Measurements from ENCODE around the gene CTSF. TPM values are rescaled to one million over a fixed set of nuclear protein-coding genes. Genes with fewer than 3 reads are reported as not detected.
"Not testable (repeated sequence)": the region's sequence is repeated elsewhere in the genome, so short reads cannot be mapped to it uniquely, and the experiment has no call there.

The CTSF gene
- polyA plus RNA-seq = 10 to 100 TPM; 22.4 to 73.7 (median 40.3) TPM

DNA sequence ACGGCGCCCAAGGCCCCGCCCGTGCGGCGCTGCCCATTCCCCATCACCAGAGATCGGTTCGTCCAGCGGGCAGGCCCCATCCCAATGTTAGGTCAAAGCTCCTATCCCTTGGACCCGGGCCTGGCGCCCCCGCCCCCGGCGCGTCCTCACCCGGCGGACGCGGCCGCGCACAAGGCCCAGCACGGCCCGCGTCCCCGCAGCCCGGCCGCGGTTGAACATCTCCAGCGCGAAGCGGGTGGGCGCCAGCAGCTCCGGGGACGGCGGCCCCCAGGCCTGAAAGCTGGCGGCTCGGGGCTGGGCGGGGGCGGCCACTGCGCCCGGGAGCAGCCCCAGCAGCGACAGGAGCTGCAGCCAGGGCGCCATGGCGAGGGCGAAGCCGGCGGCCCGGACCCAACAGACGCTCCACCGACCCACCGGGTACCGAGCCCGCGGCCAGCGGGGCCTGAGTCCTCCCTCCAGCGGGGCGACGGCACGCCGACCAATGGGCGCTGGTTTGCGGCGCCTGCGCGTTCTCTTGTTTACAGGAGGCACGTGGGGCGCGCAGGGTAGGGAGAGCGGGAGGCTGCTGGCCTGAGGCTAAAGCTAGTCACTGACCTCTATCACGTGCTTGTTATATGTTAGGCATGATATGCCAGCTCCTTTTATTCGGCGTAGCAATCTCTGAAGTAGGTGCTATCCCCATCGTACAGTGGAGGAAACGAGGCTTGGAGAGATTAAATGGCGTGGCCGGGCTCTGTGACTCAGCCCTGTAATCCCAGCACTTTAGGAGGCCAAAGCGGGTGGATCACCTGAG, at the start of gene CTSF:
CTSF (minus strand) TSS at position 483 of the 793 bp plus-strand sequence; CDS start at position 363, 120 bp downstream.
- no peak within 1 kb of the TSS for H3K27ac ChIP-seq (ENCODE audit: low read depth, low read length)
- 3 to 5% (median 4%) methylated on average over 75 to 77 of the region's 77 CpGs for WGBS, 3 donors

DNA sequence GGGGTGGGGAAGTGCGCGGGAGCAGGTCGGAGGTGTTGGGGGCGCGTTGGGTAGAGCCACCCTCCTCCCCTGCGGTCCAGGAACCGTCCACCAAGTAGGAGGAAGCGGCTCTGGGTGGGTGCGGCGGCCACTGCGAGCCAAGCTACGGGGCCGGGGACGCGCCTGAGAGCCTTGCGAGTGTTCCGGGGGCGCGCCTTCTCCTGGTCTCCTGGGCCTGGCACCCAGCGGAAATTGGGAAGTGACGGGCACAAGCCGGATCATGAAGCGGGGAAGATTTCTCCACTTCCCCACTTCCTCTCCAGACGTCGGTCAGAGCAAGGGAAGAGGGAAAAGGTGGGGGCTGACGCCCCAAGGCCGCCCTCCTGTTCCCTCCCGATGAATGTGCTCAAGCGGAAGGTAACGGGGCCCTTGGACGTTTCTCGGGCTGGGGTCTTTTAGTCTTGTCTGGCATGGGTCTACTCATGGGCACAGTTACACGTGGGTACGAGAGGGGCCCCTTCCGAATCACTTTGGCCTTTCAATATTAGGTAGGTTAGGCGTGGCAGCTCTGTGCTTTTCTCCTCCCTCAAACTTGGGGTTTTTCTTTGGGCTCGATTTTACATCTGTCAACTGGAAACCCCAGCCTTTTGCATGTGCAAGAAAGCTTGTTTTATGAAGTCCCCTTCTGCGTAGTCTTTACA, 48.9 kb upstream of the CTSF start:
- H3K27ac ChIP-seq (ENCODE audit: low read depth, low read length) = peak overlapping the region; percentile 82
- WGBS, 3 donors = 0 to 1% (median 0%) methylated on average over 35 to 38 of the region's 38 CpGs

DNA sequence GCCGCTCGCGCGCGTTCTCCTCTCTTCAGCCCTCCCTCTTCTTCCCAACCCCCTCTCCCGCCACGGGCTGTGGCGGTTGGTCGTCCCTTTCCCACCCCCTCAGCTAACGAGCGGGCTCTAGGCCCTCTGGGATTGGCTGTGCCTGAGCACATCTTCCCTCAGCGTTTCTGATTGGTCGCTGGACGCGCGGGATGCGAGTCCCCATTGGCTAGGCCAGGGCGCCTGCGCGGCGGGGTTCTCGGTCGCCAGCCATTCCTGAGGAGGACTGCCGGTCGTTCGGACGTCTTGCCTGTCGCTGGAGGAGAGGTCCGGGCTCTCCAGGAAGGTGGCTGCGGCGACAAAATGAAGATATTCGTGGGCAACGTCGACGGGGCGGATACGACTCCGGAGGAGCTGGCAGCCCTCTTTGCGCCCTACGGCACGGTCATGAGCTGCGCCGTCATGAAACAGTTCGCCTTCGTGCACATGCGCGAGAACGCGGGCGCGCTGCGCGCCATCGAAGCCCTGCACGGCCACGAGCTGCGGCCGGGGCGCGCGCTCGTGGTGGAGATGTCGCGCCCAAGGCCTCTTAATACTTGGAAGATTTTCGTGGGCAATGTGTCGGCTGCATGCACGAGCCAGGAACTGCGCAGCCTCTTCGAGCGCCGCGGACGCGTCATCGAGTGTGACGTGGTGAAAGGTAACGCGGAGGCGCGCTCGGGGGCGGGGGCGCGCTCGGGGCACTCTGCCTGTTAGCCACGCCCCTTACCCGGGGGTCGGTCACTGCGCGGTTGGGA, 48.2 kb upstream of the CTSF start, which contains the start of gene RBM14:
RBM14 (plus strand) TSS at position 252 of the 776 bp plus-strand sequence; CDS start at position 343, 91 bp downstream.
- WGBS, 3 donors = 0% methylated on average over 90 of the region's 90 CpGs
- peak within 1 kb of the TSS; percentile 82 for H3K27ac ChIP-seq (ENCODE audit: low read depth, low read length)

DNA sequence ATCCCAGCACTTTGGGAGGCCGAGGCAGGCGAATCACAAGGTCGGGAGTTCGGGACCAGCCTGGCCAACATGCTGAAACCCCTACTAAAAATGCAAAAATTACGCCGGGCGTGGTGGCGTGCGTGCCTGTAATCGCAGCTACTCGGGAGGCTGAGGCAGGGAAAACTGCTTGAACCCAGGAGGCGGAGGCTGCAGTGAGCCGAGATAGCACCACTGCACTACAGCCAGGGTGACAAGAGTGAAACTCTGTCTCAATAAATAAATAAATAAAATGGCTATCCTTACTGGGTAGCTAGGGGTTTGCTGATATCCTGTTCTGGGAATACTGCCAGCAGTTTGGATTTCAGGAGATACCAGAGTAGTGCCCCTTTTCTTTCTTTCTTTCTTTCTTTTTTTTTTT, 45.7 kb upstream of the CTSF start:
- 84 to 91% (median 88%) methylated on average over 13 of the region's 13 CpGs for WGBS, 3 donors
- no peak overlapping the region for H3K27ac ChIP-seq (ENCODE audit: low read depth, low read length)

DNA sequence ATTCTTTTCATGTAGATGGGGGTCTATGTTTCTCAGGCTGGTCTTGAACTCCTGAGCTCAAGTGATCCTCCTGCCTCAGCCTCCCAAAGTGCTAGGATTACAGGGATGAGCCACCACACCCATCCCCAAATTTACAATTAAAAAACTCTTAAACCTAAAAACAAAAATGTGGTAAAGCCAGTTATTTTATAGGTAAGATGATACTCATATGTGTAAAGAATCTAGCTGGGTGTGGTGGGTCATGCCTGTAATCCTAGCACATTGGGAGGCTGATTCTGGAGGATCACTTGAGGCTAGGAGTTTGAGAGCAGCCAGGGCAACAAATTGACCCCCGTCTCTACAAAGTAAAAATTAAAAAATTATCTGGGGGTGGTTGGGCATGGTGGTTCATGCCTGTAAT, 44.1 kb upstream of the CTSF start:
- 94 to 100% (median 94%) methylated on average over 1 of the region's 1 CpG for WGBS, 3 donors
- no peak overlapping the region for H3K27ac ChIP-seq (ENCODE audit: low read depth, low read length)

DNA sequence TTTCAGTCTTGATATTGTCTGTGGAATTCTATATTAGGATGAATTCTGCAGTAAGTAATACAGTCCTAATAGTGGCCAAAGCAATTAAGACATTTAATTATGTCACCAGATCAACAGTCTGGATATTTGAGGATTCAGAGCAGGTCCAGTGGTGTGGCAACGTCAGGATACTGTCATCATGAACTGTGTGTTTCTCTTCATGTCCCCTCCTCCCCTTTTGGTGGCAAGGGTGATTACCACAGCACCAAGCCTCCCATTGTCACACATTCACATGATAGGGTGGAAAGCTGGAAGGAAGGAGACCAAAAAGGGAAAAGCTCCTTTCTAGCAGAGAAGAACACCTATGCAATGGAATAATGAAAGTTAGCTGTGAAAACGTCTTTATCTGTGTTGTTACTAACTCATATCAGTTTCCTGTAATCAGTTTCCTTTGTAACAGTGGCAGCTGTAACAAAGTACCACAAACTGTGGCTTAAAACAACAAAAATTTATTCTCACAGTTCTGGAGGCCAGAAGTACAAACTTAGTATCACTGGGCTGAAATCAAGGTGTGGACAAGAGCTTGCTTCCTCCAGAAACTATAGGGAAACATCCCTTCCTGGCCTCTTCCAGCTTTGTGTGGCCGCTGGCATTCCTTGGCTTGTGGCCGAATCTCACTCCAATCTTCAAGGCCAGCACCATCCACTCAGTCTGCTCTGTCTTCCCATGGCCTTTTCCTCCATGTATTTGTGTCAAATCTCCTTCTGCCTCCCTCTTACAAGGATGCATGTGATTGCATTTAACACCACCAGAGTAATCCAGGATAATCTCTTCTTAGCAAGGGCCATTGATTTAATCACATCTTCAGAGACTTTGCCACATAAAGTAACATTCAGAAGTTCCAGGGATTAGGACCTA, 41.6 kb upstream of the CTSF start:
- H3K27ac ChIP-seq (ENCODE audit: low read depth, low read length) = no peak overlapping the region
- 56 to 64% (median 57%) methylated on average over 4 of the region's 4 CpGs for WGBS, 3 donors

DNA sequence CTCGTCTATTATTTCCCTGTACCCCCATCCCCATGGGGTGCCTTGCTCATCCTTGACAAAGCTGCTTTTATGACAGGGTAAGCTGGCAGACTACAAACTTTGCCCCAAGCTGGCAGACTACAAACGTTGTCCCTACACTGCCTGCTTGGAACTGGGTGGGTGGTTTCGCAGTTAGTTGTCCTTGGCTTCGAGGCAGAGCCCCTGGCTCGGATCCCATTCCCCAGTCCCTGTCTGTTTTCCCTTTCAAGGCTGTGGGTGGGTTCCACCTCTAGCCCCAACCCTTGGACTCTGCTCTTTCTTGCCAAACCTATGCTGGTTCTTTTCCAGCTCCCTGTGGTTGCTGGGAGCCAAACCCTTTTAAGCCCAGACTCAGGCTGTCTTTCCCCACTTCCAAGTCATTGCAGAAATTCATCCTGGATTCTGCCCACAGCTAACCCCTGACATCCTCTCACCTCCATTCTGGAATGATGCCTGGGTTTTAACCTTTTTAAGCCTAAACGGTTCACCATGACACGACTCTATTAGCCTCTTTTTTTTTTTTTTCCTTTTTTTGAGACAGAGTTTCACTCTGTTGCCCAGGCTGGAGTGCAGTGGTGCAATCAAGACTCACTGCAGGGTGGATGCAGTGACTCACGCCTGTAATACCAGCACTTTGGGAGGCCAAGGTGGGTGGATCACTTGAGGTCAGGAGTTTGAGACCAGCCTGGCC, 38.9 kb upstream of the CTSF start:
- H3K27ac ChIP-seq (ENCODE audit: low read depth, low read length) = no peak overlapping the region
- WGBS, 3 donors = 20 to 50% (median 48%) methylated on average over 8 of the region's 8 CpGs

DNA sequence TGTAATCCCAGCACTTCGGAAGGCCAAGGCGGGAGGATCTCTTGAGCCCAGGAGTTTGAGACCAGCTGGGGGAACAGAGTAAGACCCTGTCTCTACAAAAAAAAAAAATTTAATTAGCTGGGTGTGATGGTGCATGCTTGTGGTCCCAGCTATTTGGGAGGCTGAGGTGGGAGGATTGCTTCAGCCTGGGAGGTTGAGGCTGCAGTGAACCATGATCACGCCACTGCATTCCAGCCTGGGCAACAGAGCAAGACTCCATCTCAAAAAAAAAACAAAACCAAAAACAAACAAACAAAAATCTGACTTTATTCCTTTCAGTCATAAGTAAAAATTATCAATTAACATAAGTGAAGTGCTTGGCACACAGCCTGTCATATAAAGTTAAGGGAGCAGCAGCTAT, 38.2 kb upstream of the CTSF start:
- 94 to 100% (median 98%) methylated on average over 3 of the region's 3 CpGs for whole genome bisulfite sequencing, 3 donors
- H3K27ac ChIP-seq (ENCODE audit: low read depth, low read length) = not testable (repeated sequence)

DNA sequence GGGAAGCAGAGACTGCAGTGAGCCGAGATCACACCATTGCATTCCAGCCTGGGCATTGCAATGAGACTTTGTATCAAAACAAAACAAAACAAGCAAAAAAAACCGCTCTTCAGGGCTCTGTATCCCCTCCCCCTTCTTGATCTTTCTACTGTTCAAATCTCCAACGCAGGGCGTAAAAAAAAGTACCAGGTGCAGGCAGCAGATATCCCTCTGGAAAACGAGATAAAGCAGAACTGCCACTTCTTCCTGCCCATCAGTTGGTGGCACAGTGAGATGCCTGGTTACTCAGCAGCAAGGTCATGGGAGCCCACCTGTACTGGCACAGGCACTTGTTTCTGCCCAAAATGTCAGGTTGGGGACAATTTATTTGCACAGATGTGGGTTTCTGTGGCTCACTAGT, 35.7 kb upstream of the CTSF start:
- 72 to 90% (median 86%) methylated on average over 5 of the region's 5 CpGs for WGBS, 3 donors
- no peak overlapping the region for H3K27ac ChIP-seq (ENCODE audit: low read depth, low read length)

DNA sequence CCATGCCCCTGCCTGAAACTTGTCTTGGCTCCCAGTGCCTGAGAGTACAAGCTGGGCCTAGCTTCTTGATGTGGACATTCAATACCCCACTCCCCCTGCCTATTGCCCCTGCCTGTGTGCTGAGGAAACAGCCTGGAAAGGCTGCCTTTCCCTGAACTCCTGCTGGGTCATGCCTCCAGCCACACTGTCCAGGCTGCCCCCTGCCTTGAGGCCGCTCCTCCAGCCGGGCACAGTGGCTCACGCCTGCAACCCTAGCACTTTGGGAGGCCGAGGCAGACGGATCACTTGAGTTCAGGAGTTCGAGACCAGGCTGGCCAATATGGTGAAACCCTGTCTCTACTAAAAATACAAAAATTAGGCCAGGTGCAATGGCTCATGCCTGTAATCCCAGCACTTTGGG, 34.7 kb upstream of the CTSF start:
- WGBS, 3 donors = 96 to 98% (median 97%) methylated on average over 6 of the region's 6 CpGs
- H3K27ac ChIP-seq (ENCODE audit: low read depth, low read length) = no peak overlapping the region

DNA sequence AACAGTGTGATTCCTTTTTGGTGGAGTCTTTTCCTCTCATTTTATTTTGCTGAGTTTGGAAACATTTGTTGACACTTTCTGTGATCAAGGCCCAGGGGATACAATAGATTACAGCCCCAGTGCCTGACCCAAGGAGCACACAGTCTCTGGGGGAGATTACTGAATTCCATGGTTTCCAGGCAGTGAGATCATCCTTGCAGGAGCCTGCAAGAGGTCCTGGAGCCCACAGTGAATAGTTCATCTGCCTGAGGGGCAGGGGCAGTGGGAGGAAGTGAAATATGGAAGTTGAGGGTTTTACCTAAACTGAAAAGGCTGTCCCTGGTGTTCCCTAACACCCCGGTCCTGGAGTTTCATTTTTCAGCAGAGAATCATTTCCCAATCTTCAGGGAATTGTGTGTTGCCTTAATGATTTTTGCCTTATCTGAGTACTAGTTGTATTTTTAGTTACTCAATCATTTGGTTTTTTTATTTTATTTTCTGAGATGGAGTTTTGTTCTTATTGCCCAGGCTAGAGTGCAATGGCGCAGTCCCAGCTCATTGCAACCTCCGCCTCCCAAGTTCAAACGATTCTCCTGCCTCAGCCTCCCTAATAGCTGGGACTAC, 32.3 kb upstream of the CTSF start:
- WGBS, 3 donors = 71 to 94% (median 72%) methylated on average over 4 of the region's 4 CpGs
- no peak overlapping the region for H3K27ac ChIP-seq (ENCODE audit: low read depth, low read length)

DNA sequence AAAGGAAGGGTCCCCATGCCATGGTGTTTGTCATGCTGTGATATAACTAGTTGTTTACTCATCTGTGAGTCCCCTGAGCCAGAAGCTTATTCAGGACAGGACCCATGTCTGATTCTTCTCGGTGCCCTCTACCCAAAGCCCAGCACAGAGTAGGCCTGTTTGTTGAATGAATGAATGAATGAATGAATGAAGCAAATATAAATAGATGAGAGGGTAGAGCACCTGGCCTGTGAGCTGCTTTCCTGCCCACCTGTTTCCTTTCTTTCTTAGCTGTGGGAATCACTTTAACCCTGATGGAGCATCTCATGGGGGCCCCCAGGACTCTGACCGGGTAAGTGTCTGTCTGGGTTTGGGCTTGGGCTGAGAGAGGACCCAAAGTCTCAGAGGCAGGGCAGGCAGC, 31.8 kb upstream of the CTSF start:
- WGBS, 3 donors = 64 to 75% (median 71%) methylated on average over 2 of the region's 2 CpGs
- H3K27ac ChIP-seq (ENCODE audit: low read depth, low read length) = no peak overlapping the region

DNA sequence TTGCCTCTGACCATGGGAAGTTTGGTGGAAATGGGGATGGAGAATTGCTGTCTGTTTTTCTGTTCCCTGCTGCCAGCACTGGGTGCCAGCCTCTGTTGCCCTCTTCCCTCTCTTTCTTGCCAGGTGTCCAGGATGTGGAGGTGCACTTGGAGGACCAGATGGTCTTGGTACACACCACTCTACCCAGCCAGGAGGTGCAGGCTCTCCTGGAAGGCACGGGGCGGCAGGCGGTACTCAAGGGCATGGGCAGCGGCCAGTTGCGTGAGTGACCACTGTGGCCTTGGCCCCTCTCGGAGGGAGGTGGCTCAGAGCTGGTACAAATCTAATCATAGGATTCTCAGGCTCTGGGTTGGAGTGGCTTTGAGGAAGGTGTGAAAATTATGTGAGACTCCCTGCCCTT, 30.6 kb upstream of the CTSF start:
- no peak overlapping the region for H3K27ac ChIP-seq (ENCODE audit: low read depth, low read length)

DNA sequence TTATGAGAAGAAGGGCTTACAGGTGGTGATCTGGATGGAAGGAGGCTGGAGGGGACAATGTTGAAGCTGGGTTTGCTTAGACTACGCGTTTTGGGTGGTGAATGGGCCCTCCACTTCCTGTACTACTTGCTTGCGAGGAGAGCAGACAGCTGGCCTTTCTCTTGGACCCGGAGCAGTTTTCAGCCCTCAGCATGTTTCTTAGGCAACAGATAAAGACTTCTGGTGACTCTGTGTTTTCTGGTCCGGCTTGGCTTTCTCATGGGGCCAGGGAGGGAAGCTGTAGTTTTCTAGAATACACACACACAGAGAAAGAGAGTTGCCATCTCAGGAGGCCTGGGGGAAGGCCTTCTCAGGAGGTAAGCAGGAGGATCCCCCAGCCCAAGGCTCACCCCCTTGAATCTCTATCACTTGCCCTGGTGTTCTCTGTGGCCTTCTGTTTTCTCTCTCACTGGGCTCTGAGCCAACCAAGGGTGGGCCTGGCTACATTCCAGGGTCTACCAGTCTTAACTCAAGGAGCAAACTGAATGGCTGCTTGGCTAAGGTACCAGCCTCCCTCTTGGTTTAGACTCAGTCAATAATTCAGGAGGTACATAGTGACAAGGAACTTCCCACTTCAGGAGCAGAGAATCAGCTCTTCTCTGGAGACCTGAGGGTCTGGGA, 27.0 kb upstream of the CTSF start:
- 22 to 65% (median 41%) methylated on average over 5 of the region's 5 CpGs for WGBS, 3 donors
- H3K27ac ChIP-seq (ENCODE audit: low read depth, low read length) = no peak overlapping the region

More for the DNA sequence above, 30.6 kb upstream of the CTSF start:
- 95 to 96% (median 96%) methylated on average over 6 of the region's 6 CpGs for WGBS, 3 donors

DNA sequence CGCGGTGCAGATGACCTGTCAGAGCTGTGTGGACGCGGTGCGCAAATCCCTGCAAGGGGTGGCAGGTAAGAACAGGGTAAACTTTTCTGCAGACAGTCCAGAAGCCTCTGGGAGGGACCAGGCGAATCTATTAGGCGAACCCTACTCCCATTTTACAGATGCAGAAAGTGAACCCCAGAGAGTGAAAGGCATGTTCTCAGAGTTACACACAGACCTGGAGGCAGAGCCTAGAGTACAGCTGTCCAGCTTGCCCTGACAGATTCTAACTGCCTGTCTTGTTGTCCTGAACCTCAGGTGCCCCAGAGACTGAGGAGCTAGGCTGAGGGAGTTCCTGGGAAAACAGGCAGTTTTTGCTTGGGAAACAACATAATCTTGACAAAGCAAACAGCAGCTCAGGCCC, 25.2 kb upstream of the CTSF start:
- no peak overlapping the region for H3K27ac ChIP-seq (ENCODE audit: low read depth, low read length)
- WGBS, 3 donors = 51 to 65% (median 60%) methylated on average over 7 of the region's 7 CpGs

DNA sequence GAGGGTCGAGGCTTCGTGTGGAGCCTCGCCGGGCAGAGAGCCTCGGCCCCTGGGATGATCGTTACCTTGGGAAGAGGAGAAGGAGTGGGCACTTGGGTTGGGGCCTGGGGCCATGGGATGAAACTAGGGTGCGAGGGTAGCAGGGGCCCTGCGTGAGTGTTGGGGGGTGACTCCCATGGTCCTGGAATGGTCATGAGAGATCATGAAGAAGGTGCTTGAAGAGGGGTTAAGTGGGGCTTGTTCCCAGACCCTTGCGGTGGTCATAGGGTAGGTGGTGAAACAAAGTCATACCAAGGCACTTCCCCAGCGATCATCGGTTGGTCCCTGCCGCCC, 24.9 kb upstream of the CTSF start:
- H3K27ac ChIP-seq (ENCODE audit: low read depth, low read length) = no peak overlapping the region
- 6 to 16% (median 7%) methylated on average over 12 of the region's 12 CpGs for WGBS, 3 donors
